ENCODE measurements around the gene MYO7B.

GRCh38 chr2:127609031-127609751 is 73.7 kb downstream of the MYO7B start:
- TF ChIP-seq CTCF (IDR thresholded peaks at IDR 0.05) (no peak), POLR2A (IDR thresholded peaks at IDR 0.05) (no peak)

Measured in stomach (tissue), 4 donors.